Astrocyte of the hippocampus (primary cell): Measurements from ENCODE around the gene REXO4.
A peak's percentile ranks its signal among the peaks of the same experiment; 100 is the strongest.
"Not testable (repeated sequence)": the region's sequence is repeated elsewhere in the genome, so short reads cannot be mapped to it uniquely, and the experiment has no call there.

ENCODE experiments used
- DNase-seq: peaks from one replicate; pipeline ENCODE4 v3.0.0; 2011; ENCODE audit warnings: low read depth, low spot score

Gene REXO4

DNA sequence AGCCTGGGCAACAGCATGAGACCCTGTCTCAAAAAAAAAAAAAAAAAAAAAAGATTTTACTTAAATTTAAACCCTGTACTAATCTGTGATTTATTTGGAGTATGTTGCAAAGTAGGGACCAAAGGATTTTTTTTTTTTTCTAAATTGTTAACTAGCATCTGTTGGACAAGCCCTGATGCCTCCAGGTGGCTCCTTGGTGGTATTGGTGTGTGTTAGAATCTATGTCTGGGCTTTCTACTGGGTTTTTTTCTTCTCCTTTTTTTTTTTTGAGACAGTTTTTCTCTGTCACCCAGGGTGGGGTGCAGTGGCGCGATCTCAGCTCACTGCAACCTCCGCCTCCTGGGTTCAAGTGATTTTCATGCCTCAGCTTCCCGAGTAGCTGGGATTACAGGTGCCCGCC is 34.1 kb upstream of the REXO4 start:
- not testable (repeated sequence) for DNase-seq

DNA sequence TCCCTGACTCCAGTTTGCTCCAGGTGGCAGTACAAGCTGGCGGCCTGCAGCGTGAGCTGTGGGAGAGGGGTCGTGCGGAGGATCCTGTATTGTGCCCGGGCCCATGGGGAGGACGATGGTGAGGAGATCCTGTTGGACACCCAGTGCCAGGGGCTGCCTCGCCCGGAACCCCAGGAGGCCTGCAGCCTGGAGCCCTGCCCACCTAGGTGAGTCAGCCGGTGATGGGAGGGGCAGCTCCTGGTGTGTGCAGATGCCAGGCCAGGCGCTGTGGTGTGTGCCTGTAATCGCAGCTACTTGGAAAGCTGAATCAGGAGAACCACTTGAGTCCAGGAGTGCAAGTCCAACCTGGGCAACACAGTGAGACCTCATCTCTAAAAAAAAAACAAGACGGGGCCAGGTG is 31.9 kb upstream of the REXO4 start:
- DNase-seq: peak; percentile 68

DNA sequence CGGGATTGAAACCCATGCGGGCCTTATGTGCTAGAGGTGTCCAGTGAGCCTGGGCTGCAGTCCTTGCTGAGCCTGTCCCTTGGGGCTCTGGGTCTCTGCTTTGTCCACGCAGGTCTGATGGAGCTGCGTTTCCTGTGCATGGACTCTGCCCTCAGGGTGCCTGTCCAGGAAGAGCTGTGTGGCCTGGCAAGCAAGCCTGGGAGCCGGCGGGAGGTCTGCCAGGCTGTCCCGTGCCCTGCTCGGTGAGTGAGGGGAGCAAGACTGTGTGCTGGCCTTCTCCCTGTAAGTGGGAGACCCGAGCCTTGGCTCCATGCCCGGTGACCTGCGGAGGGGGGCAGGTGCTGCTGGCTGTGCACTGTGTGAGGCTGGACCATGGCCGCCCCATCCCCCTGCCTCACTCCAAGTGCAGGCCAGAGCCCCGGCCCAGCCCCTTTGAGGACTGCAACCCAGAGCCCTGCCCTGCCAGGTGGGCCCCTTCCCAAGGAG is 30.7 kb upstream of the REXO4 start:
- no peak for DNase-seq

DNA sequence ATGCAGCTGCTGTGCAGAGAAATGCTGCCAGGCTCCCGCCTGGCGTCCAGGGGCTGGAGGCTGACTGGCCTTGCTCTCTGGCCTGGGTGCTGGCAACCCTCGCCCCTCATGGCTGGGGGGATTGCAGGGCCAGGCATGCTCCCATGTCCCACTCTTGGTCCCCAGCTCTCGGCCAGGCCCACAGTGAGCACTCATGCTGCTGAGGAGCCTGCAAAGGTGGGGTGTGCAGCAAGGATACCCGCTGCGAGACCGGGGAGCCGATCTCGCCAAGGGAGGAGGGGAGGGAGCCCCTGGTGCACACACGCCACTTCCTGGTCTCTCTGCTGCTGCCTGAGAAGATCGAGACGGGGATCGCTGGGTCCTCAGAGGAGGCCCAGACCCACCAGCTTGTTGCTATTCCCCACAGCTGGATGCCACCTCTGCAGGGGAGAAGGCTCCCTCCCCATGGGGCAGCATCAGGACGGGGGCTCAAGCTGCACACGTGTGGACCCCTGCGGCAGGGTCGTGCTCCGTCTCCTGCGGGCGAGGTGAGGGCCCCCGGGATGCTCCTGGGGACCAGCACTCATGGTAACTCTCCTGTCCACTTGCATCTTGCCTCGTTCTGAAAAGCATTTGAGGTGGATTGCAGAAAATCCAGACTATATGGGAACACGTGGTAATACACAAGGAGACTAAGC is 27.6 kb upstream of the REXO4 start:
- no peak for DNase-seq

DNA sequence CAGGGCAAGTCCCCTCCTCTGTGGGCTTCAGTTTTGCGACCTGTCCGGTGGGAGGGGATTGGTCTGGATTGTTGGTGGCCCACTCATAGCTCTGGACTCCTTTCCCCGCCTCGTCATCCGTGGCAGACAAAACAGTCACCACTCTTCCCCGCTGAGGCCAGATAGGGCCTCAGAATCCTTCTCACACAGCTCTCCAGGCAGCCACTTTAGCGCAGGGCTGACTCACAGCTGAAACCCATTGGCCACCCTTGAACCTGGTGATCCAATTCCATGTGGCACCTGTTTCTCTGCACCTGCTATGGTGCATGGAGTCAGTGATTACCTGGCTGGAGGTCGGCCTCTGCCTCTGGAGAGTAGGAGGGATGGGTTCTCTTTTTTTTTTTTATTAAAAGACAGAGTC is 26.2 kb upstream of the REXO4 start:
- DNase-seq: peak; percentile 71

DNA sequence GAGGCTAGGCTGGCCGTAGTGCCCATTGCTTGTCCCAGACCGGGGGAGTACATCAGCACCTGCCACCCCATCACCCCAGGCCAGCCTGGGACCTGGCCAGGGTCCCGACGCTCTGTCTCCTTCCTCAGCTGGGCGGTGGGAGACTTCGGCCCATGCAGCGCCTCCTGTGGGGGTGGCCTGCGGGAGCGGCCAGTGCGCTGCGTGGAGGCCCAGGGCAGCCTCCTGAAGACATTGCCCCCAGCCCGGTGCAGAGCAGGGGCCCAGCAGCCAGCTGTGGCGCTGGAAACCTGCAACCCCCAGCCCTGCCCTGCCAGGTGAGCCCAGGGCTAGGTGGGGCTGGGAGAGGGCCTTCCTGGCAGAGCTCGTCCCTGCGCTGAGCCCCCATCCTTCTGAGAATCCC is 25.4 kb upstream of the REXO4 start:
- DNase-seq: no peak

DNA sequence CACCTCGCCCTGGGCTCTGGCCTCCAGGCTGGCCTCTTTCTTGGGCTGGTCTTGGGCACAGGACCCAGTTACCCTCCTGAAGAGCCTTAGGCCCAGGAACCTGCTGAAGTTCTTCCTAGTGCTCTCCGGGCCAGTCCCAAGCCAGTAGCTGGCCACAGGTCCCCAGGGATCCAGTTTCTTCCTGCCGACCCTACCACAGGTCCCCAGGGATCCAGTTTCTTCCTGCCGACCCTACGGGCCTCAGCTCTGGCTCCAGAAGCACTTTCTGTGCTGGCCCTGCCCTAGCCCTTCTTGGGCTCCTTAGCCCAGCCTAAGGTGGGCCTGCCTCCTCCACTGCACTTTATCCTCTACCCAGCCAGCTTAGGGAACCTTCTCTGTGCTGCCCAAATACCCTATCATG is 23.8 kb upstream of the REXO4 start:
- no peak for DNase-seq

DNA sequence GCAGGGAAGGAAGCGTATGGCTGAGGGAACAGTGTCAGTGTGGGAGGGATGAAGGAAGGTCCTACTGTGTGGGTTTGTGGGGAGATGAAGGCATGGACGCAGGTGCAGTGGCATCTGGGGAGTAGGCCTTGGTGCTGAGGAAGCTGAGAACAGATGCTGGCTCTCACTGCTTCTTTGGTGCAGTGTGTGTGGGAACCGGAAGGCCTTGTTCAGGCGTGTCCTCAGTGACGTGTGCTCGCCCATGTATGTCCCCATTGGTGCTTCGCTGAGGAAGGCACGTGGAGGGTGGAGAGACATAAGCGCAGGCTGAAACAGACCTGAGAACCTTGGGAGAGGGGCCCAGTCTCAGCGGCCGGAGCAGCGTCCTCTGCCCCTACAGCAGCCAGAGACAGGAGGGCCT is 23.1 kb upstream of the REXO4 start:
- DNase-seq: no peak

DNA sequence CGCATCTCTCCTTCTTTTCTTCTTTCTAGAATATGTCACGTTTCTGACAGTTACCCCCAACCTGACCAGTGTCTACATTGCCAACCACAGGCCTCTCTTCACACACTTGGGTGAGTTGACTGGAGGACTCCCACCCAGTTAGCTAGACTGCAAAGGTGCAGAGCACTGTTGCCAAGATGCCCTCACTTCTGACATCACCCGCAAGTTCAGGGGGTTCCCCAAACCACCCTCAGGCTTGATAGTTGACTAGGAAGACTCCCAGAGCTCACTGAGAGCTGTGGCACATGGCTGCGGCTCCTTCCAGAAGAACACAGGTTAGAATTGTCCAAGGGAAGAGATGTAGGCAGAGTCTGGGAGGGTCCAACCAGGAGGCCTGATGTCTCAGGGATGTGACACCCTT is 21.5 kb upstream of the REXO4 start:
- DNase-seq: no peak

DNA sequence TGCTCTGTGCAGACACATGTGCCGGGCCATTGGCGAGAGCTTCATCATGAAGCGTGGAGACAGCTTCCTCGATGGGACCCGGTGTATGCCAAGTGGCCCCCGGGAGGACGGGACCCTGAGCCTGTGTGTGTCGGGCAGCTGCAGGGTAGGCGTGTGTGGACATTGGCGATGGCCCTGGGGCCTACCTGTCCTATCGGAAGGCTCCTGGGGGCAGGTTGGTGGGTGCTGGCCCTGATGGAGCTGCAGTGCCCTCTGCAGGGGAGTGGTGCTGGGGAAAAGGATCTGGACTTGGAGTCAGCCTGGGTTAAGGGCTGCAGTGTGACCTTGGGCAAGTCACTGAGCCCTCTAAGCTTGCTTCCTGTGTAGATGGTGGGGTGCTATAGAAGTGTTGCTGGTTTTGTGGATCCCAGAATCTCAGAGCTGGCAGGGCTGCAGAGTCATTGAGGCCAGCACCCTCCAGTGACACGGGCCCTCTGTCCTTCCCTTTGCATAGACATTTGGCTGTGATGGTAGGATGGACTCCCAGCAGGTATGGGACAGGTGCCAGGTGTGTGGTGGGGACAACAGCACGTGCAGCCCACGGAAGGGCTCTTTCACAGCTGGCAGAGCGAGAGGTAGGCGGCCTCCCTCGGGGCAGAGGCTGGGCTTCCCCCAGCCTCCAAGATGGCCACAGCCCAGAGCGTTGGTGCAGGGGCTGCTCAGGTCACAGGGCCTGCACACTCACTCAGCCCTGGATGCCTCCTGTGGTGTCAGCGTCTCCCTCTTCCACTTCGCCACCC is 20.1 kb upstream of the REXO4 start:
- DNase-seq: no peak

DNA sequence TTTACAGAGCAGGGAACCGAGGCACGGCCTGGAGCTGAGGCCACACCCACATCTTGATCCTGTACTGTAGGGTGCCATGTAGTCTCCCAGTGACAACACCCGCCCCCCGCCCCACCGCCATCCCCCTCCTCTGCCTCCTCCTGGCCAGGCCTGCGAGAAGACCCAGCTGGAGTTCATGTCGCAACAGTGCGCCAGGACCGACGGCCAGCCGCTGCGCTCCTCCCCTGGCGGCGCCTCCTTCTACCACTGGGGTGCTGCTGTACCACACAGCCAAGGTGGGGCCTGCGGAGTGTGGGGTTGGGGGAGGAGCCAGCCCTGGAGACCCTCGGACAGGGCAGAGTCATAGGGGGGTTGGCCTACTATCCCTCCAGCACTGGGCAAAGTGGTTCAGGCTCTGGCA is 18.9 kb upstream of the REXO4 start:
- no peak for DNase-seq

DNA sequence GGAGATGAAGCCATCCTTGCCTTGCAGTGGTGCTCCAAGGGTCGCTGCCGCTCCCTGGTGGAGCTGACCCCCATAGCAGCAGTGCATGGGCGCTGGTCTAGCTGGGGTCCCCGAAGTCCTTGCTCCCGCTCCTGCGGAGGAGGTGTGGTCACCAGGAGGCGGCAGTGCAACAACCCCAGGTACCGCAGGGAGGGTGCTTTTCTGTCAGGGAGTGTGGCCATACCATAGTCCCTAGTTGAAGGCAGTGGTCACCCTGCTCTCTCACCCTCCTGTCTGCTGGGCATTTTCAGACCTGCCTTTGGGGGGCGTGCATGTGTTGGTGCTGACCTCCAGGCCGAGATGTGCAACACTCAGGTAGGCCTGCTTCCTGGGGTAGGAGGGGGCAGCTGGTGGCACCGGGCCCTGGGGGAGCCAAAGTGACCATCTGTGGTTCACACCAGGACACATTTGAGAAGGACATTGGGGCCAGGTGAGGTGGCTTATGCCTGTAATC is 15.6 kb upstream of the REXO4 start:
- DNase-seq: no peak

DNA sequence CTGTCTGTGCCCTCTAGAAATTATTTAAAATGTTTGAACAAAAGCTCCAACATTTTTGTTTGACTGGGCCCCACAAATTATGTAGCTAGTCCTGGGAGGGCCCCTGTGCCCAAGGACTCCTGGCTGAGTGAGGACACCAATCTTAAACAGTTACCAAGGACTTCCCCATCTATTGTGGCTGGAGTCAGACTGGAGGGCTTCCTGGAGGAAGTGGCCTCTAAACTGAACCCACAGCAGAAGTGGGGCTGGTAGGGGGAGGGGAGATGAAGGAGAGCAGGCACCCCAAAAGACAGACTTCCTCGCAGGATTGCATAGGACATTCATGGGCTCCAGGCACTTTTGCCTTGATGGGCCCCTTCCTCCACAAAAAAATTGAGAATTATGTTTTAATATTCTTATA is 12.4 kb upstream of the REXO4 start:
- DNase-seq: no peak

DNA sequence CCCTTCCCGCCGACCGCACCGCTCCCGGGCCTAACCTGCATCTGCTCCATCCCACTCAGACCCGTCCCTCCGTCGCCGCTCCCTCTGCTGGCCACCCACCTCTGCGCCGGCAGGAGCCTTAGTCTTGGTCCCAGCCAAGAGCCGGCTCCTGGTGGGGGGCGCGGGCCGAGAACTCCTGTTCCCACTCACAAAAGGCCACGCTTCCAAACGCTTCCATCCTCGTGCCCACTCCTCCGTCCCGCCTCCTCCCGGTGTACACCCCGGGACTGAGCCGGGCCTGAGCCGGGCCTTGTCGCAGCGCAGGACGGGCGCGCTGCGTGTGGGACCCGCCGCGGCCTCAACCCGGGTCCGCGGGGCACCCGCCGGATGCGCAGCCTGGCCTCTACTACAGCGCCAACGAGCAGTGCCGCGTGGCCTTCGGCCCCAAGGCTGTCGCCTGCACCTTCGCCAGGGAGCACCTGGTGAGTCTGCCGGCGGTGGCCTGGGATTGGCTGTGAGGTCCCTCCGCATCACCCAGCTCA is 11.9 kb upstream of the REXO4 start:
- peak; percentile 66 for DNase-seq

DNA sequence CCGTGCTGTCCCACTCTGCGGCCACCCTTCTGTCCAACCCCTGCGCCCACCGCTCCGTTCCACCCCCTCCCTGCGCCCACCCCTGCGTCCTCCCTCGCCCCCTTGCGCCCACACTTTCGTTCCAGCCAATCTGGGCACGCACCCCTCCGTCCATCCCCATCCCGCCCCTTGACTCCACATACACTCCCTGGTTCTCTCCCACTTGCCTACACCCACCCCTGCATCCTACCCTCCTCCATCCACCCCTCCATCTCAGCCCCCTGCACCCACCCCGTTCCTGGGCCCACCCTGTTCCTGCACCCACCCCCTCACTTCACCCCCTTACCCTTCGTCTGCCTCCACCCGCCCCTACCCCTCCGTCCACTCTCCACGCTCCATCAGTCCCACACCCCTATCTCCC is 11.4 kb upstream of the REXO4 start:
- no peak for DNase-seq

DNA sequence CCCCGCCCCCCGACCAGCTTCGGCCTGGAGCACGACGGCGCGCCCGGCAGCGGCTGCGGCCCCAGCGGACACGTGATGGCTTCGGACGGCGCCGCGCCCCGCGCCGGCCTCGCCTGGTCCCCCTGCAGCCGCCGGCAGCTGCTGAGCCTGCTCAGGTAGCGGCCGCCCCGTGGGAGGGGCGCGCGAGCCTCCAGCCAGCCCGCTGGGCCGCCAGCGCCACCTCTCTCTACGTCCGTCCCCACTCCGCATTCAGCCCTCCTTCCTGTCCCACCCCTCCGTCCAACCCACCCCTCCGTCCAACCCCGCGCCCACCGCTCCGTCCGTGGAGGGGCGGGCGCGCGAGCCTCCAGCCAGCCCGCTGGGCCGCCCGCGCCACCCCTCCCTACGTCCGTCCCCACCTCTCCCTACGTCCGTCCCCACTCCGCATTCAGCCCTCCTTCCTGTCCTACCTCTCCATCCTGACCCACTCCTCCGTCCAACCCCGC is 10.8 kb upstream of the REXO4 start:
- DNase-seq: peak; percentile 53

DNA sequence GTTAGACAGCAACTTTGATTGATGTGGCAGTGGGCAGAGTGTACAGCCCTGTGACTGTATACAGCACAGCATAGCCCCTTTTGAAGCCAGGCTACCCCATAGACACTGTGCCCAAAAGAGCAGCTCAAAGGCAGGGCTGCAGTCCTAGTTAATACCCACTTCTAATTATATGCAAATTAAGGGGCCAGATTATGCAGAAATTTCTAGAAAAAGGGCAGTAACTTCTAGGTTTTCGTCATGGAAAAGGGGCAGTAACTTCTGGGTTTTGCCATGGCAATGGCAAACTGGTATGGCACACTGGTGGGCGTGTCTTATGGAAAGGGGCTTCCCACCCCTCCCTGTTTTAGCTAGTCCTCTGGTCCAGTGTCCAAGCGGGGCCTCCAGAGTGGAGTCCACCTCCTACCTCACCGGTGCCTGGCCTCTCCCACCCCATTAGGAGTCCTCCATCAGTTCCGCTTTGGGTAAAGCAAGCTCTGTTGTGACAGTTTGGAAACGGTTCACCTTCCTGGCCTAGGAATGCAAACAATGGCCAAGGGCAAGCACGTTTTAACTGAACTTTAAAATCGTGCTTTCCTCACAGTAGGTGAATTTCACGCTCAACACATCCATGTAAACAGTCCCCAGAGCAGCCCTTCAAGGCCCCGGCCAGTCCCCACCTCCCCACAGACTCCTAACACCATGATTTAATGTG is 10.0 kb upstream of the REXO4 start:
- DNase-seq: no peak

DNA sequence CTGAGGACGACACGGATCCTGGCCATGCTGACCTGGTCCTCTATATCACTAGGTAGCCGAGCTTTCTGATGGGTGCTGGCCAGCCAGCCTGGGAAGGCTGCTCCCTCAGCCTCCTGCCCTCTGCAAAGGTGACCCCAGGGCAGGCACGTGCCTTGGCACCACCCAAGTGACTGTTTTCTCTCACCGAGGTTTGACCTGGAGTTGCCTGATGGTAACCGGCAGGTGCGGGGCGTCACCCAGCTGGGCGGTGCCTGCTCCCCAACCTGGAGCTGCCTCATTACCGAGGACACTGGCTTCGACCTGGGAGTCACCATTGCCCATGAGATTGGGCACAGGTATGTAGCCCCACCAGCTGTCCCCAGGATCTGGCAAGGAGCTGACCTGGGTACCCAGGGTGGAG is 8.2 kb upstream of the REXO4 start:
- no peak for DNase-seq

DNA sequence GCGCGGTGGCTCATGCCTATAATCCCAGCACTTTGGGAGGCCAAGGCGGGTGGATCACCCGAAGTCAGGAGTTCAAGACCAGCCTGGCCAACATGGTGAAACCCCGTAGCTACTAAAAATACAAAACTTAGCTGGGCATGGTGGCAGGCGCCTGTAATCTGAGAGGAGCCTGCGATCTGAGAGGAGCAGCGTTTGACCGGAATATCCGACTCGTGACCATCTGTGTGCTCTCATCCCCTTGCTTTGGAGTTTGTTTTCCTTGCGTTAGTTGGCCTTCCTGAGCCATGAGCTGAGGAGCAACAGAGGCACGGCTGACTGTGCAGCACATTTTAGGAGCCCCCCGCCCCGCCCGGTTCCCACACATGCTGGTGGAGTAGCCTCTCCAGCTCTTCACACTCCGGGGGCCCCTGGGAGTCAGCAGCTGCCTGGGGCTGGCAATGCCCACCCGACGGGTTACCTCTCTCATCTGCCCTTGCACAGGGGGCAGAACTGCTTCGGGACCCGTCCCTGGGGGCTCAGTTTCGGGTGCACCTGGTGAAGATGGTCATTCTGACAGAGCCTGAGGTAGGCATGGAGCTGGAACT is 7.3 kb upstream of the REXO4 start:
- no peak for DNase-seq

DNA sequence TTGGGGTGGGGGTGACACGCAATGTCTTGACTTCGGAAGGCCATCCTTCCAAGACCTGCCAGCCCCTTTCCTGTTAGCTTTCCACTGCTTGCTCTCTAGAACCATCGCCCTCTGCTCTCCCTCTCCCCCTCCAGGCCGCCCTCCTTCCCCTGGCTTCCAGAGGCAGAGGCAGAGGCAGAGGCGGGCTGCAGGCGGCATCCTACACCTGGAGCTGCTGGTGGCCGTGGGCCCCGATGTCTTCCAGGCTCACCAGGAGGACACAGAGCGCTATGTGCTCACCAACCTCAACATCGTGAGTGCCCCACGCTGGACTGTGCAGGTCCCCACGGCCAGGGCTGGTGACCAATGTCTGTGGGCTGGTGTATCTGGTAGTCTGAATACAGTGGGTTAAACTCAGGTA is 6.4 kb upstream of the REXO4 start:
- DNase-seq: no peak

DNA sequence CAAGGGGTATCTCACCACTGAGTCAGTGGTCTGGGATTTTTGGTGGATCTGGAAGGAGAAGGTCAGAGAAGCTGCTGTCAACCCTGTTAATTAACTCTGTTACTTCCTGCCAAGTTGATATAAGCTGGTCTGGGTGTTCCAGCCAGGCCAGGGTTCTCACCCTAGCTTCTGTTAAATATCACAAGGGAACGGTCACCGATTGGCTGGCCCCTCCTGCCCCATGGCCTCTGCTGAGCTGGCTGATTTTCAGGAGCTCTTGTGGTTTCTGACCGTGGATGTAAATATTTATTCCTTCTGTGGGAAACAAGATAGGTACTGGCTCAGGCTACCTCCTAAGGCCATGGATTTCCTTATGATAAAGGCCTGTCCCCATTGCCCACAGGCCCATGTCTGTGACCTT is 5.4 kb upstream of the REXO4 start:
- no peak for DNase-seq
